ENCODE results near the gene KREMEN1.
A peak's percentile ranks its signal among the peaks of the same experiment; 100 is the strongest.

The KREMEN1 gene

GRCh38 chr22:29049655-29050263 is 23.1 kb upstream of the KREMEN1 start:
- DNase-seq (ENCODE audit: low read depth in 2 of 2): no peak

- DNase-seq (ENCODE audit: low read depth in 2 of 2): no peak
Measured at GRCh38 chr22:29050457-29050856, 22.4 kb upstream of the KREMEN1 start.

- no peak for DNase-seq (ENCODE audit: low read depth in 2 of 2)
Measured at GRCh38 chr22:29053048-29053702, 19.7 kb upstream of the KREMEN1 start.

- no peak for DNase-seq (ENCODE audit: low read depth in 2 of 2)
Measured at GRCh38 chr22:29054251-29054767, 18.5 kb upstream of the KREMEN1 start.

GRCh38 chr22:29055192-29055830 is 17.5 kb upstream of the KREMEN1 start:
- DNase-seq (ENCODE audit: low read depth in 2 of 2): no peak

- no peak for DNase-seq (ENCODE audit: low read depth in 2 of 2)
Measured at GRCh38 chr22:29056472-29056871, 16.4 kb upstream of the KREMEN1 start.

GRCh38 chr22:29060251-29060869 is 12.5 kb upstream of the KREMEN1 start:
- no peak for DNase-seq (ENCODE audit: low read depth in 2 of 2)

GRCh38 chr22:29060931-29061330 is 11.9 kb upstream of the KREMEN1 start:
- DNase-seq (ENCODE audit: low read depth in 2 of 2): no peak

GRCh38 chr22:29061773-29062172 is 11.1 kb upstream of the KREMEN1 start, which contains the start of gene C22orf31:
TSS of gene C22orf31 (minus strand) at chr22:29061831. CDS start at chr22:29061792, 39 bp downstream.
- no peak for DNase-seq (ENCODE audit: low read depth in 2 of 2)

GRCh38 chr22:29062286-29062821 is 10.5 kb upstream of the KREMEN1 start:
- DNase-seq (ENCODE audit: low read depth in 2 of 2): no peak

GRCh38 chr22:29065468-29066190 is 7.2 kb upstream of the KREMEN1 start:
- DNase-seq (ENCODE audit: low read depth in 2 of 2): no peak

GRCh38 chr22:29069463-29069862 is 3.4 kb upstream of the KREMEN1 start:
- no peak for DNase-seq (ENCODE audit: low read depth in 2 of 2)

GRCh38 chr22:29070490-29070889 is 2.3 kb upstream of the KREMEN1 start:
- no peak for DNase-seq (ENCODE audit: low read depth in 2 of 2)

GRCh38 chr22:29071261-29072045 is 1.4 kb upstream of the KREMEN1 start:
- DNase-seq (ENCODE audit: low read depth in 2 of 2): peak in 1 of 2 donors; percentile 20

- DNase-seq (ENCODE audit: low read depth in 2 of 2): peak; percentile 77 to 85
Measured at GRCh38 chr22:29072193-29072978, 449 bp upstream of the KREMEN1 start.

GRCh38 chr22:29073618-29074275 is 912 bp downstream of the KREMEN1 start:
- DNase-seq (ENCODE audit: low read depth in 2 of 2): peak in 1 of 2 donors; percentile 10

- DNase-seq (ENCODE audit: low read depth in 2 of 2): no peak
Measured at GRCh38 chr22:29074276-29074772, 1.5 kb downstream of the KREMEN1 start.

- DNase-seq (ENCODE audit: low read depth in 2 of 2): no peak
Measured at GRCh38 chr22:29078036-29078868, 5.4 kb downstream of the KREMEN1 start.

Data from stimulated activated CD4-positive, alpha-beta T cell treated with anti-CD3 and anti-CD28 coated beads, Interleukin-1b, Interleukin-23, amount 100 ng/mL, for 4 hours (primary cell).